GM19438 (cell line): Measurements from ENCODE around the gene KCNK16.

Experiments used
- ATAC-seq: cut with Tn5 transposase; IDR thresholded peaks from one replicate; pipeline ENCODE4 v1.9.1; 2021; ENCODE audit warnings: low read depth; ENCODE audit not compliant: unreplicated experiment

The KCNK16 gene

GRCh38 chr6:39322306-39322850, at the start of gene KCNK16:
TSS of gene KCNK16 (minus strand) at chr6:39322702. CDS start at chr6:39322540, 162 bp downstream.
- ATAC-seq: no peak

- ATAC-seq: no peak
Observed at GRCh38 chr6:39370390-39370789, 47.9 kb upstream of the KCNK16 start.

- ATAC-seq: no peak
Observed at GRCh38 chr6:39369987-39370386, 47.5 kb upstream of the KCNK16 start.

GRCh38 chr6:39367700-39368099, 45.2 kb upstream of the KCNK16 start:
- ATAC-seq: no peak

- no peak for ATAC-seq
Observed at GRCh38 chr6:39366931-39367618, 44.6 kb upstream of the KCNK16 start.

- no peak for ATAC-seq
Observed at GRCh38 chr6:39365281-39366074, 43.0 kb upstream of the KCNK16 start.

GRCh38 chr6:39363280-39363679, 40.8 kb upstream of the KCNK16 start:
- ATAC-seq: no peak

- ATAC-seq: no peak
Observed at GRCh38 chr6:39362487-39362865, 40.0 kb upstream of the KCNK16 start.

- no peak for ATAC-seq
Observed at GRCh38 chr6:39361657-39362486, 39.4 kb upstream of the KCNK16 start.

GRCh38 chr6:39360378-39360777, 37.9 kb upstream of the KCNK16 start:
- ATAC-seq: no peak

GRCh38 chr6:39357998-39358686, 35.6 kb upstream of the KCNK16 start:
- ATAC-seq: no peak

- ATAC-seq: no peak
Observed at GRCh38 chr6:39353698-39354315, 31.3 kb upstream of the KCNK16 start.

GRCh38 chr6:39350723-39351505, 28.4 kb upstream of the KCNK16 start:
- no peak for ATAC-seq

- ATAC-seq: no peak
Observed at GRCh38 chr6:39348740-39349139, 26.2 kb upstream of the KCNK16 start.

GRCh38 chr6:39347906-39348585, 25.5 kb upstream of the KCNK16 start:
- no peak for ATAC-seq

- ATAC-seq: no peak
Observed at GRCh38 chr6:39347206-39347605, 24.7 kb upstream of the KCNK16 start.

- no peak for ATAC-seq
Observed at GRCh38 chr6:39344821-39345280, 22.3 kb upstream of the KCNK16 start.

GRCh38 chr6:39343396-39343870, 20.9 kb upstream of the KCNK16 start:
- ATAC-seq: peak; percentile 3
